OCI-LY1 (cell line): ENCODE data around the gene GSTO1.

Experiments used
- EZH2 ChIP-seq: fragments of 200-600 bp; sonication (generic), shearing (Covaris generic); IDR thresholded peaks from 2 replicates; pipeline ENCODE4 v1.8.0; 2017; ENCODE audit warnings: borderline replicate concordance, mixed run types, mild to moderate bottlenecking, antibody characterized with exemption, low read length, moderate library complexity, mixed read lengths
- TF ChIP-seq, protein P1 (sequence below): fragments of 200-600 bp; sonication (generic), shearing (Covaris generic); IDR thresholded peaks from 2 replicates; pipeline ENCODE4 v1.5.1; 2017; ENCODE audit warnings: mild to moderate bottlenecking, antibody characterized with exemption, low read length, moderate library complexity, mixed read lengths

DNA sequence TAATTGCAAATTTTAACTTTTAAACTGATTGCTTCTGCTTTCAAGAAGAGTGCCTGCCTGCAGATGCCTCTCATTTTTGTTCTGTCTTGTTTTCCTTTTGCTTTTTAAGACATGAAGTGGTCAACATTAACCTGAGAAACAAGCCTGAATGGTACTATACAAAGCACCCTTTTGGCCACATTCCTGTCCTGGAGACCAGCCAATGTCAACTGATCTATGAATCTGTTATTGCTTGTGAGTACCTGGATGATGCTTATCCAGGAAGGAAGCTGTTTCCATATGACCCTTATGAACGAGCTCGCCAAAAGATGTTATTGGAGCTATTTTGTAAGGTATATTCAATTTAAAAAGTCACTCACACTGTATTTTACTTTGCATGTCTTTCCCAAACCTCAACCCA lies 23.1 kb downstream of the GSTO1 start:
- TF ChIP-seq, protein P1, sequence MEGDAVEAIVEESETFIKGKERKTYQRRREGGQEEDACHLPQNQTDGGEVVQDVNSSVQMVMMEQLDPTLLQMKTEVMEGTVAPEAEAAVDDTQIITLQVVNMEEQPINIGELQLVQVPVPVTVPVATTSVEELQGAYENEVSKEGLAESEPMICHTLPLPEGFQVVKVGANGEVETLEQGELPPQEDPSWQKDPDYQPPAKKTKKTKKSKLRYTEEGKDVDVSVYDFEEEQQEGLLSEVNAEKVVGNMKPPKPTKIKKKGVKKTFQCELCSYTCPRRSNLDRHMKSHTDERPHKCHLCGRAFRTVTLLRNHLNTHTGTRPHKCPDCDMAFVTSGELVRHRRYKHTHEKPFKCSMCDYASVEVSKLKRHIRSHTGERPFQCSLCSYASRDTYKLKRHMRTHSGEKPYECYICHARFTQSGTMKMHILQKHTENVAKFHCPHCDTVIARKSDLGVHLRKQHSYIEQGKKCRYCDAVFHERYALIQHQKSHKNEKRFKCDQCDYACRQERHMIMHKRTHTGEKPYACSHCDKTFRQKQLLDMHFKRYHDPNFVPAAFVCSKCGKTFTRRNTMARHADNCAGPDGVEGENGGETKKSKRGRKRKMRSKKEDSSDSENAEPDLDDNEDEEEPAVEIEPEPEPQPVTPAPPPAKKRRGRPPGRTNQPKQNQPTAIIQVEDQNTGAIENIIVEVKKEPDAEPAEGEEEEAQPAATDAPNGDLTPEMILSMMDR: no peak
- TF ChIP-seq EZH2: no peak
